Testis (tissue), 3 donors: ENCODE measurements around the gene MCM10. TPM values are rescaled to one million over a fixed set of nuclear protein-coding genes. Genes with fewer than 3 reads are reported as not detected.

Experiments
- DNase-seq: peaks from one replicate; pipeline ENCODE4 v3.0.0-alpha.2; 2019
- H3K27ac ChIP-seq, 2 donors: fragments of 200-600 bp; sonication (generic); one replicate each; pipeline ENCODE4 v1.5.1; 2019
- H3K27me3 ChIP-seq: fragments of 200-600 bp; sonication (generic); one replicate; pipeline ENCODE4 v1.5.1; 2019
- H3K36me3 ChIP-seq: fragments of 200-600 bp; sonication (generic); one replicate; pipeline ENCODE4 v1.5.1; 2017; ENCODE audit warnings: low read depth; ENCODE audit errors: missing control alignments
- H3K4me1 ChIP-seq: fragments of 200-600 bp; sonication (generic); one replicate; pipeline ENCODE4 v1.5.1; 2019
- H3K4me3 ChIP-seq, 2 donors: fragments of 200-600 bp; sonication (generic); one replicate each; pipeline ENCODE4 v1.5.1; 2017 to 2019
- H3K9me3 ChIP-seq: fragments of 200-600 bp; sonication (generic); one replicate; pipeline ENCODE4 v1.5.1; 2017
- CTCF ChIP-seq, 3 experiments: fragments of 450-650 bp in 2 of 3; fragments of 200-600 bp in 1 of 3; sonication (generic) in 1 of 3; IDR thresholded peaks; one replicate each; pipeline ENCODE4 v1.5.1; 2016 to 2019; ENCODE audit warnings: antibody characterized with exemption in 3 of 3, mild to moderate bottlenecking in 2 of 3, moderate library complexity in 1 of 3
- POLR2A ChIP-seq: fragments of 450-650 bp; IDR thresholded peaks from one replicate; pipeline ENCODE4 v1.6.1; 2017; ENCODE audit warnings: antibody characterized with exemption, mild to moderate bottlenecking, moderate library complexity
- WGBS, 2 donors: methylation state at CpG; one replicate each; pipeline ENCODE4 v1.1.5; 2018; 5-methylcytosine and 5-hydroxymethylcytosine counted together
- intact Hi-C: fragments of 100-400 bp; cut with DNase I; formaldehyde crosslinking; loops from one replicate; pipeline ENCODE4 v1.15.1; 2023; ENCODE audit warnings: low total_unique reads
- polyA plus RNA-seq: library from polyadenylated mRNA; stranded (reverse); fragments of 350-450 nt; fragmentation: Illumina TruSeq; extraction: RNeasy Lipid Tissue Mini Kit (QIAGEN cat#74804); gene quantifications from one replicate; pipeline ENCODE4 v1.2.3, GENCODE V29; 2014; ENCODE audit warnings: low read depth, low replicate concordance; ENCODE audit not compliant: insufficient read depth
- total RNA-seq, 2 donors: library from RNA; depleted of rRNA; stranded (reverse); fragments of >200 nt; gene quantifications; one replicate each; pipeline ENCODE4 v1.2.3, GENCODE V29; 2016

MCM10 gene
- total and polyA plus RNA-seq, 3 donors from 2014 or later: 2.0 to 5.3 (median 2.1) TPM

- Histone ChIP-seq H3K4me3 (no peak overlapping the region), H3K27me3 (no peaks in the 10 kb centered on the region), H3K36me3 (no peaks in the 10 kb centered on the region), H3K27ac (no peak overlapping the region), H3K4me1 (no peaks in the 10 kb centered on the region), H3K9me3 (no peaks in the 10 kb centered on the region)
- TF ChIP-seq CTCF (IDR thresholded peaks at IDR 0.05) (no peak), POLR2A (no peak)
- no peak for DNase-seq
- WGBS, 2 donors: 96 to 98% methylated on average over 5 of the region's 5 CpGs
- intact Hi-C loops: no loop called here
These were observed 30.0 kb downstream of the MCM10 start for GRCh38 chr10:13191362-13191761.

- Histone ChIP-seq H3K27ac (no peak overlapping the region), H3K4me1 (no peaks in the 10 kb centered on the region), H3K4me3 (no peak overlapping the region), H3K9me3 (no peaks in the 10 kb centered on the region), H3K36me3 (no peaks in the 10 kb centered on the region), H3K27me3 (no peaks in the 10 kb centered on the region)
- 82 to 91% methylated on average over 7 of the region's 7 CpGs for WGBS, 2 donors
- TF ChIP-seq CTCF (IDR thresholded peaks at IDR 0.05) (no peak), POLR2A (no peak)
- intact Hi-C loops: no loop called here
- no peak for DNase-seq
These were observed 32.3 kb downstream of the MCM10 start for GRCh38 chr10:13193637-13194036.

- TF ChIP-seq POLR2A: no peak
- intact Hi-C loops: no loop called here
- H3K9me3 ChIP-seq: no peaks in the 10 kb centered on the region
- H3K36me3 ChIP-seq: no peaks in the 10 kb centered on the region
- DNase-seq: no peak
- 92 to 94% methylated on average over 6 of the region's 6 CpGs for WGBS, 2 donors
- H3K4me3 ChIP-seq: no peak overlapping the region
- no peaks in the 10 kb centered on the region for H3K27me3 ChIP-seq
- no peaks in the 10 kb centered on the region for H3K4me1 ChIP-seq
- no peak overlapping the region for H3K27ac ChIP-seq
These were observed 33.7 kb downstream of the MCM10 start for GRCh38 chr10:13195016-13195415.

- H3K4me1 ChIP-seq: no peaks in the 10 kb centered on the region
- no peak overlapping the region for H3K4me3 ChIP-seq
- no peaks in the 10 kb centered on the region for H3K27me3 ChIP-seq
- no peak for DNase-seq
- intact Hi-C loops: no loop called here
- no peaks in the 10 kb centered on the region for H3K36me3 ChIP-seq
- TF ChIP-seq POLR2A: no peak
- TF ChIP-seq CTCF (IDR thresholded peaks at IDR 0.05): no peak
- no peak overlapping the region for H3K27ac ChIP-seq
- H3K9me3 ChIP-seq: no peaks in the 10 kb centered on the region
- 86 to 94% methylated on average over 6 of the region's 6 CpGs for WGBS, 2 donors
These were observed 39.8 kb downstream of the MCM10 start for GRCh38 chr10:13201132-13201531.

- WGBS, 2 donors: 89% methylated on average over 9 of the region's 9 CpGs
These were observed 44.7 kb downstream of the MCM10 start for GRCh38 chr10:13206091-13206490.

More at GRCh38 chr10:13206091-13206490, 44.7 kb downstream of the MCM10 start:
- Histone ChIP-seq H3K4me1 (no peaks in the 10 kb centered on the region), H3K27me3 (no peaks in the 10 kb centered on the region), H3K27ac (no peak overlapping the region), H3K9me3 (no peaks in the 10 kb centered on the region), H3K36me3 (no peaks in the 10 kb centered on the region), H3K4me3 (no peak overlapping the region)
- no peak for TF ChIP-seq POLR2A
- TF ChIP-seq CTCF (IDR thresholded peaks at IDR 0.05): no peak
- intact Hi-C loops: no loop called here
- DNase-seq: no peak
